Measurements from ENCODE around the gene TMEM213.

DNA sequence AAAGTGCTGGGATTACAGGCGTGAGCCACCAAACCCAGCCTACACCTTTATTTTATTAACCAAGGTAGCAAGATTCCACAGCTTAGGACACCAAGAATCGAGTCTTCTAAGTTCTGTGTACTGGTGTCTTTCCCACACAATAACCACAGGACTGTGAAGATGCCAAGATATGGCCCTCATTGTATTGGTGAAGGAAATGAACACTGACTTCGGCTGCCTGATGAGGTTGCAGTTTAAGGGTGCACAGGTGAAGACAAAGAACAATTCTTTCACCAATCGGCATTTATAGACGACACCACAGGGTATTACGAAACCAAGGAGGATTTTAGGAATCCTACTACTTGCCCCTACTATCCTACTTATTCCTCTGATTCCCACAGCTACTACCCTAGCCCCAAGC lies 49.1 kb upstream of the TMEM213 start:
- TF ChIP-seq POLR2AphosphoS5 (IDR thresholded peaks at IDR 0.05) (no peak), EP300 (IDR thresholded peaks at IDR 0.05) (no peak), POLR2A (IDR thresholded peaks at IDR 0.05) (no peak)

All from upper lobe of left lung (tissue), 4 donors.